Central memory CD8-positive, alpha-beta T cell (primary cell): ENCODE measurements around the gene MTERF4.
"Not testable (repeated sequence)": the region's sequence is repeated elsewhere in the genome, so short reads cannot be mapped to it uniquely, and the experiment has no call there.

Experiments
- ATAC-seq: fragments of 150-1000 bp; cut with Tn5 transposase; replicated peaks from 2 replicates; pipeline ENCODE4 v1.10.0; 2022; ENCODE audit warnings: mild to moderate bottlenecking, moderate FRiP score, moderate number of reproducible peaks; ENCODE audit not compliant: poor library complexity, severe bottlenecking; ENCODE audit errors: extremely low read depth
- DNase-seq, 2 donors: peaks; one replicate each; pipeline ENCODE4 v3.0.0; 2021; ENCODE audit warnings: low spot score in 2 of 2
- H3K27ac Mint-ChIP-seq: one replicate; pipeline ENCODE4 v1.8.0; 2022; ENCODE audit warnings: low read depth, mild to moderate bottlenecking, moderate library complexity, mixed read lengths
- H3K27me3 Mint-ChIP-seq: one replicate; pipeline ENCODE4 v1.8.0; 2022; ENCODE audit warnings: mixed read lengths
- H3K36me3 Mint-ChIP-seq: one replicate; pipeline ENCODE4 v1.8.0; 2022; ENCODE audit warnings: mild to moderate bottlenecking, moderate library complexity, mixed read lengths; ENCODE audit not compliant: insufficient read depth
- H3K4me1 Mint-ChIP-seq: one replicate; pipeline ENCODE4 v1.8.0; 2022; ENCODE audit warnings: mixed read lengths
- H3K4me3 Mint-ChIP-seq: one replicate; pipeline ENCODE4 v1.8.0; 2022; ENCODE audit warnings: mild to moderate bottlenecking, moderate library complexity, mixed read lengths
- H3K9me3 Mint-ChIP-seq: one replicate; pipeline ENCODE4 v1.8.0; 2022; ENCODE audit warnings: mixed read lengths

Gene MTERF4

GRCh38 chr2:241104611-241105010 is 2.5 kb upstream of the MTERF4 start:
- not testable (repeated sequence) for DNase-seq, H3K27ac Mint-ChIP-seq, ATAC-seq, H3K9me3 Mint-ChIP-seq, H3K4me3 Mint-ChIP-seq, H3K27me3 Mint-ChIP-seq
- Mint-ChIP-seq H3K36me3 (peaks cover 19% of the 10 kb centered on the region), H3K4me1 (peaks cover 53% of the 10 kb centered on the region)

GRCh38 chr2:241103176-241103595 is 1.1 kb upstream of the MTERF4 start:
- no peak for ATAC-seq
- Mint-ChIP-seq H3K27me3 (no peaks in the 10 kb centered on the region), H3K36me3 (peaks cover 30% of the 10 kb centered on the region), H3K27ac (peak overlapping the region; percentile 93), H3K4me1 (peaks cover 50% of the 10 kb centered on the region), H3K4me3 (peak overlapping the region; percentile 93), H3K9me3 (no peaks in the 10 kb centered on the region)
- DNase-seq = no peak

- ATAC-seq (no peak), DNase-seq (no peak)
- Mint-ChIP-seq H3K27ac (peak overlapping the region; percentile 19), H3K4me1 (peaks cover 79% of the 10 kb centered on the region), H3K27me3 (no peaks in the 10 kb centered on the region), H3K36me3 (peaks cover 34% of the 10 kb centered on the region), H3K9me3 (no peaks in the 10 kb centered on the region), H3K4me3 (no peak overlapping the region)
Measured at GRCh38 chr2:241099246-241099645, 2.8 kb downstream of the MTERF4 start.

- ATAC-seq = no peak
Measured at GRCh38 chr2:241096979-241097378, 5.1 kb downstream of the MTERF4 start.

GRCh38 chr2:241095594-241096290 is 6.3 kb downstream of the MTERF4 start:
- H3K4me3 Mint-ChIP-seq = peak overlapping the region; percentile 23

More at GRCh38 chr2:241096979-241097378, 5.1 kb downstream of the MTERF4 start:
- no peak for DNase-seq
- Mint-ChIP-seq H3K27ac (peak overlapping the region; percentile 81), H3K4me1 (peaks cover 67% of the 10 kb centered on the region), H3K36me3 (peaks cover 34% of the 10 kb centered on the region), H3K4me3 (no peak overlapping the region), H3K9me3 (no peaks in the 10 kb centered on the region), H3K27me3 (no peaks in the 10 kb centered on the region)

GRCh38 chr2:241094924-241095420 is 7.1 kb downstream of the MTERF4 start:
- DNase-seq (no peak), ATAC-seq (no peak)
- H3K27ac Mint-ChIP-seq = peak overlapping the region; percentile 81
- peaks cover 54% of the 10 kb centered on the region for H3K4me1 Mint-ChIP-seq
- no peak overlapping the region for H3K4me3 Mint-ChIP-seq
- H3K9me3 Mint-ChIP-seq = no peaks in the 10 kb centered on the region
- H3K27me3 Mint-ChIP-seq = no peaks in the 10 kb centered on the region
- H3K36me3 Mint-ChIP-seq = peaks cover 39% of the 10 kb centered on the region

More at GRCh38 chr2:241095594-241096290, 6.3 kb downstream of the MTERF4 start:
- peak; percentile 99 for ATAC-seq
- H3K36me3 Mint-ChIP-seq = peaks cover 36% of the 10 kb centered on the region
- H3K27me3 Mint-ChIP-seq = no peaks in the 10 kb centered on the region
- DNase-seq = no peak
- H3K27ac Mint-ChIP-seq = peak overlapping the region; percentile 81
- peaks cover 61% of the 10 kb centered on the region for H3K4me1 Mint-ChIP-seq
- H3K9me3 Mint-ChIP-seq = no peaks in the 10 kb centered on the region

GRCh38 chr2:241094172-241094571 is 7.9 kb downstream of the MTERF4 start:
- H3K9me3 Mint-ChIP-seq = no peaks in the 10 kb centered on the region
- peaks cover 46% of the 10 kb centered on the region for H3K4me1 Mint-ChIP-seq
- DNase-seq (no peak), ATAC-seq (no peak)
- no peaks in the 10 kb centered on the region for H3K27me3 Mint-ChIP-seq
- H3K36me3 Mint-ChIP-seq = peaks cover 40% of the 10 kb centered on the region
- H3K4me3 Mint-ChIP-seq = no peak overlapping the region
- no peak overlapping the region for H3K27ac Mint-ChIP-seq

- H3K36me3 Mint-ChIP-seq = peaks cover 40% of the 10 kb centered on the region
- not testable (repeated sequence) for H3K4me3 Mint-ChIP-seq, H3K9me3 Mint-ChIP-seq, DNase-seq, H3K27me3 Mint-ChIP-seq, ATAC-seq
- H3K4me1 Mint-ChIP-seq = peaks cover 40% of the 10 kb centered on the region
- H3K27ac Mint-ChIP-seq = peak overlapping the region; percentile 49
Measured at GRCh38 chr2:241093133-241093781, 8.8 kb downstream of the MTERF4 start.

- H3K9me3 Mint-ChIP-seq = no peaks in the 10 kb centered on the region
- peaks cover 38% of the 10 kb centered on the region for H3K4me1 Mint-ChIP-seq
Measured at GRCh38 chr2:241092677-241093076, 9.4 kb downstream of the MTERF4 start.

GRCh38 chr2:241091734-241092445 is 10.2 kb downstream of the MTERF4 start:
- H3K4me1 Mint-ChIP-seq = peaks cover 30% of the 10 kb centered on the region
- no peak for DNase-seq
- H3K36me3 Mint-ChIP-seq = peaks cover 49% of the 10 kb centered on the region
- no peak overlapping the region for H3K4me3 Mint-ChIP-seq
- no peaks in the 10 kb centered on the region for H3K9me3 Mint-ChIP-seq
- ATAC-seq = no peak
- H3K27me3 Mint-ChIP-seq = no peaks in the 10 kb centered on the region
- no peak overlapping the region for H3K27ac Mint-ChIP-seq

More at GRCh38 chr2:241092677-241093076, 9.4 kb downstream of the MTERF4 start:
- H3K27ac Mint-ChIP-seq = peak overlapping the region; percentile 49
- H3K36me3 Mint-ChIP-seq = peaks cover 44% of the 10 kb centered on the region
- no peak for ATAC-seq
- H3K27me3 Mint-ChIP-seq = no peaks in the 10 kb centered on the region
- no peak overlapping the region for H3K4me3 Mint-ChIP-seq
- no peak for DNase-seq

GRCh38 chr2:241091201-241091600 is 10.9 kb downstream of the MTERF4 start:
- Mint-ChIP-seq H3K36me3 (peaks cover 49% of the 10 kb centered on the region), H3K27me3 (no peaks in the 10 kb centered on the region), H3K9me3 (no peaks in the 10 kb centered on the region), H3K4me3 (no peak overlapping the region), H3K4me1 (peaks cover 23% of the 10 kb centered on the region), H3K27ac (no peak overlapping the region)
- ATAC-seq = no peak
- no peak for DNase-seq

- Mint-ChIP-seq H3K4me3 (no peak overlapping the region), H3K36me3 (peaks cover 42% of the 10 kb centered on the region)
Measured at GRCh38 chr2:241088791-241089732, 13.0 kb downstream of the MTERF4 start.

More at GRCh38 chr2:241088791-241089732, 13.0 kb downstream of the MTERF4 start:
- H3K27me3 Mint-ChIP-seq = no peaks in the 10 kb centered on the region
- H3K9me3 Mint-ChIP-seq = no peaks in the 10 kb centered on the region
- no peak for DNase-seq
- H3K4me1 Mint-ChIP-seq = peaks cover 5% of the 10 kb centered on the region
- ATAC-seq = no peak
- H3K27ac Mint-ChIP-seq = no peak overlapping the region
